Stimulated activated CD8-positive, alpha-beta memory T cell treated with anti-CD3 and anti-CD28 coated beads, Interleukin-15, amount 100 ng/mL, for 48 hours (primary cell): ENCODE results near the gene HSPA1L.

Source experiments
- DNase-seq, 2 donors: peaks; one replicate each; pipeline ENCODE4 v3.0.0-alpha.2; 2020; ENCODE audit warnings: low read depth in 2 of 2

Gene HSPA1L

DNA sequence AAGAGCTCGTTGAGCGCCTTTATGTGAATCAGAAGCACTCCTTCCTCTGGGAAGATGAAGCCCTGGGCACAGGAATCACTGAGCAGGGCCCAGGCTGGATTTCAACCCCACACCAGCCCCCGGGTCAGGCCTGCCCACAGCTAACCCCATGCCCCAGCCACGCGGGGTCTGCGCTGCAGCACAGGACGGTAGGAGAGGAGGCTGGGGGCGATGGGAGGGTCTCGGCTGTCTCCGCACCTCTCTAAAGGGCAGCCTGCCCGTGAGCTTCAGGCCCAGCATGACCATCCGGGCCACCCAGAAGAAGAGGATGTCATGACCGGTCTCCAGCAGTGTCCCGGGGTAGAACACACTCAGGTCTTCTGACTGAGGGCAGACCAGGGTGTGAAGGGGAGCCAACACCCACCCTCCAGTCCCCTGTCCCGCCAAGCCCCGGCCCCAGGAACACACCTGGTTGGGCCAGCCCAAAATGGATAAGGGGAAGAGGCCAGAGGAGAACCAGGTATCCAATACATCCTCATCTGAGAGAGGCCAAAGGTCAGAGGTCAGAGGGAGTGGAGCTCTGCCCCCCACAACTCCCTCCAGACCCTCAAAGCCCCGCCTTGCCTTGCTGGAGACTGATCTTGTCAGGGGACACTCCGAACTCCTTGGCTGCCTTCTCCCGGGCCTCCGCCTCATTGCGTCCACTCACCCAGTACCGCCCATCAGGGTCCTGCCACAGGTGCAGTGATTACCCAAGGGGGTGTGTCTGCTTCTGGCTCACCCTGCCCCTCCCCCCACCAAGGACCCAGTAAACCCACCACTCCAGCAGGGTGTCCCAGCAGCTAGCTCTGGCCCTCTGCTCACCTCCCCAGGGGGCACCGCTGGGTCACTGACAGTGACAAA, 33.6 kb downstream of the HSPA1L start:
- no peak for DNase-seq

DNA sequence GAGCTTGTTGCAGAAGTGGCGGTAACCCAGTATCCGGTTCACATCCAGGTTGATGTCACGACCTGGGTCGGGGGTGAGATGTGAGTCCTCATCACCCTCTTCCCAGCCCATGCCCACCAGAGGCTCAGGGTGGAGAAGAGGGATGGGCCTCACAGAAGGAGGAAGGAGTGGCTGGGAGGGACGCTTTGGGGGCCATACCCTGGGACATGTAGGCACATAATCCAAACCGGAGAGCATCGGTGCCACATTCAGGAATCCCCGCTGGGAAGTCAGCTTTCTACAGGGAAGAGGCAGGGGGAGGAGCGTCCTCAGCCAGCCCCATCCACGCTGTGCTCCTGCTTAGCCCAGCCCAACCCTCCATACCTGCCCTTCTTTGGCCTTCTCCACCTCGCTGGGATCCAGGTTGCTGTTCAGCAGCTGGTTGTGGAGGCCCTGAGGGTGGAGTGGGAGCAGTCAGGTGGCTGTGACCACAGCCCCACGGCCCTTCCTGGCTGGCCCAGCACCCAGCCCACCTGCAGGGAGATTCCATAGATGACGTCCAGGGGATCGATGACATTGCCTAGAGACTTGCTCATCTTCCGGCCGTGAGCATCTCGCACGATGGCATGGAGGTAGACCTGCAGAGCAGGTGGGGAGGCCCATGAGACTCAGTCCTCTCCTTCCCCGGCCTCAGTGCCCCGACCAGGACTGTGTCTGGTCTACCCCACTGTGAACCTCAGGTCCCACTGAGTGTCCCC, 34.4 kb downstream of the HSPA1L start:
- no peak for DNase-seq

DNA sequence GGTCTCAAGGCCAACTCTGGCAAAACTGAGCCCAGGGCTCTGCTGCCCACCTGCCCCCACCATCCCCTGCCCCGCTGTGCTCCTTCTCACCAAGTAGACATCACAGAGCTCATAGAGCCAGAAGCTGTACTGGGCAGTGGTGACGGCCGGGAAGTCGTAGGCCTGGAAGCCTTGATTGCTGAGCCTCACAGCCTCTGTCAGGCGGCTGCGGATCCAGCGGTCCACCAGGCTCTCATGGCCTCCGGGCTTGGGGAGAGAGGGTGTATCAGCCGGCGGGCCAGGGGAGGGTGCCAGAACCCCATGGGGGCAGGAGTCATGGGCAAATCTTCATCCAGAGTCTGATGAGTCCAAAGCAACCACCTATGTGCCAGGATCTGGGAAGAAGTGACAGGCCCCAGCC, 35.2 kb downstream of the HSPA1L start:
- no peak for DNase-seq

DNA sequence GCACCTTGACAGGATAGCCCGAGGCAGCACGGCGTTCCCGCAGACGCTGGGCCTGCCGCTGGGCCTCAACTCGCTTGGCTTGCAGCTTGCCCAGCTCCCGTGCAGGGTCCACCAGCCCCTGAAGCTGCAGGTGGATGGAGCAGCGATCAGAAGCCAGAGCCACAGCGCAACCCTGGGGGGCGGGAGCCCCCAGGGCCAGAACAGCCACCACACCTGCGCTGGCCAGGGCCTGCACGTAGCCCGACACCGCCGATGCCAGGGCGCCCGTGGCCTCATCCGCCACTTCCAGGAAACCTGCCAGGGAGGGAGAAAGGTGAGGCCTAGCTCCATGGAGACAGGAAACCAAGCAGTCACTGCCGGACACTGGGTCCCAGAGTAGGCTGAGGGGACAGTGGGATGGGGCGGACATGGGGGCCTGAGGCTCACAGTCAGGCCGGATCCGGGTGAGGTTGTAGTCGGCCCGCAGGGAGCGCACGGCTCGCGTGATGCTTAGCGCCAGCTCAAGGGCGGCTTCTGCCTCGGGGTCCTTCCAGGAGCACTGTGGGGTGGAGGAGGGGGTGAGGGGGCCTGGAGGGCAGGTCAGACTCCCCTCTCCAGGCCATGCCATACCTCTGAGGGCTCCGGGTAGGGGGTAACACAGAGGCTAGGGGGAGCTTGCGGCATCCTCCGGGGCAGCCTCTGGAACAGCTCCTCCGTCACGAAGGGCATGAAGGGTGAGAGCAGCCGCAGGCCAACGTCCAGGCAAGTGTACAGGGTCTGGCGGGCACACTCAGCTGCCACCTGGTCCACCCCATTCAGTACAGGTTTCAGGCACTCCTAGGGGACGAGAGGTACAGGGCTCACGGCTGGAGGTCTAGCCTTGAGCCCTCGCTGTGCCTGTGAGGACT, 35.8 kb downstream of the HSPA1L start:
- DNase-seq = no peak

DNA sequence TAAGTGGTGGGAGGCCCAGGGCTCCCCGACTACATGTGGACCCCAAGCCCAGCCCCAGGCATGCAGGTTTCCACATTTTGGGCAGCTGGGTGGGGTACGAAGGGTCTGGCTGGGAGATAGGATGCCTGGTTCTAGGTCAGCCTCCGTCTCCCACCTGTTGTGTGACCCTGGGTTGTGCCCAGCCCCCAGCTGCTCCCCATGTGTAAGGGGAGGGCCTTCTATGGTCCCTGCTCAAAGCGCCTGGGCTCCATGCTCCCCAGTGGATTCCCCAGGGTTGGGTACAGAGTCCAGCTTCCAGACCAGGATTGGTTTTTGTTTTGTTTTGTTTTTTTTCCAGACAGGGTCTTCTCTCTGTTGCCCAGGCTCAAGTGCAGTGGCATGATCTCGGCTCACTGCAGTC, 36.9 kb downstream of the HSPA1L start:
- DNase-seq = no peak

DNA sequence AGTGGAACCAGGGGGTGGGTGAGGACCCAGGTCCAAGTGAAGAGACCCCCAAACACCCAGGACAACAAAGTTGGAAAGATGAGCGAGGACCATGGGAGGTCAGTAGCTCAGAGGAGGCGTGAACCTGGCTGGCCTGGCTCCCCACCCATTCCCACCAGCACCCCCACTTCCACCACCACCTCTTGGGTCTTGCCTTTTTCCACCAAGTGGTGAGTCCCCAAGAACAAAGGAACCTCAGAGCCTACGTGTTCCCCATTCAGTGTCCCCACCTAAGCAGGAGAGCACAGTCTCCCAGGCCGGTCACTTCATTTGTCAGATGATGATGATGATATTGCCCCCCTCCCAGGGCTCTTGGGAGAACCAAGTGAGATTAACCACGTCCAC, 37.4 kb downstream of the HSPA1L start:
- DNase-seq = no peak

DNA sequence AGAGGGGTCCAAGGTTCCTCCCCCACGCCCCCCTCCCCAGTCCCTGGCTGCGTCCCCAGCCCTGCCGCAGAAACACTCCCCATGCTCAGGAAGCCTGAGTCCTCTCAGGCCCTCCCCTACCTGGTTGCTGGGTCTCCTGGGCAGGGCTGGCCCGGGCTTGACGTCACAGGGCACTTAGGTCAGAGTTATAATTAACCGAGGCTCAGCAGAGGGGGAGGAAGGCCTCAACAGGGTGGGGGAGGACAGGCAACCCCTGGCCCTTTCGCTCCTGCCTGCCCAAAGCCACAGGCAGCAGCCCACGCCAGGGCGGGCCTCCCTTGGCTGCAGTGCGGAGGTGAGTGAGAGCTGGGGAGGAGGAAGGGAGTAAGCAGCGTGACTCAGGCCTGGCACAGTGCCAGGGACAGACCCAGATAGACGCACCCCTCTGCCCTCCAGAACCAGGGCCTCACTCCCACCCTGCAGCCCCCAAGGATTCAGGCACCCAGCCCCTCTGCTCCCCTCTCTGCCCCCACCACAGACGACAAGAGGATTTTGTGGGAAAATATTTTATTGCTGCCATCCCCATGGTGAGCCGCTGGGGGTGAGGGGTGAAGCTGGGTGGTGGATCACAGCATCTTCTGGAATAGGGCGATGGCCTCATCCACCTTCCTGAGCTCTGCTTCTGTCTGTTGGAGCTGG, 38.0 kb downstream of the HSPA1L start, which contains the start of gene VWA7:
Gene VWA7, minus strand, starts transcription at position 340 of the 678 bp plus-strand sequence. CDS start 549 bp downstream, outside the sequence.
- peak; percentile 77 to 84 for DNase-seq

DNA sequence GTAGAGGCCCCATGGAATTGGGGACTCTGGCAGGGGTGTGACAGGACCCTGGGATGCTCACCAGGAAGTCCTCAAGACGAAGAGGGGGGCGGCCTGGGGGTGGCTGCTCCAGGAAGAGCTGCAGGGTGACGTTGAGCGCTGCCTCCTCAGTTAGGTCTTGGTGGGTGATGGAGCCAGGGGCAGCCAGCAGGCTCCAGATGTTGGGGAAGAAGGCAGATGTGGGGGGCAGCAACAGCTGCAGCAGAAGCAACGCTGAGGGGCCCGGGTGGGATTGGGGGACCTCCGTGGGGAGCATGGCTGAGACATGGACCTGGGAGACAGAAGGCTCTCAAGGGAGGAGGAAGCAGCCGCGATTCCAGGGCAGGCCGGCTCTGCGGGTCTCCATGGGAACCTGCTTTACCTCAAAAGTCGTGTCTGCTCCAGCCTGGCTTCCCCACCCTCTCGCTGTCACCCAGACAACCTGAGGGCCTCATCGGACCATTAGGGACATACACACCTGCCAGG, 38.5 kb downstream of the HSPA1L start:
- DNase-seq = no peak

DNA sequence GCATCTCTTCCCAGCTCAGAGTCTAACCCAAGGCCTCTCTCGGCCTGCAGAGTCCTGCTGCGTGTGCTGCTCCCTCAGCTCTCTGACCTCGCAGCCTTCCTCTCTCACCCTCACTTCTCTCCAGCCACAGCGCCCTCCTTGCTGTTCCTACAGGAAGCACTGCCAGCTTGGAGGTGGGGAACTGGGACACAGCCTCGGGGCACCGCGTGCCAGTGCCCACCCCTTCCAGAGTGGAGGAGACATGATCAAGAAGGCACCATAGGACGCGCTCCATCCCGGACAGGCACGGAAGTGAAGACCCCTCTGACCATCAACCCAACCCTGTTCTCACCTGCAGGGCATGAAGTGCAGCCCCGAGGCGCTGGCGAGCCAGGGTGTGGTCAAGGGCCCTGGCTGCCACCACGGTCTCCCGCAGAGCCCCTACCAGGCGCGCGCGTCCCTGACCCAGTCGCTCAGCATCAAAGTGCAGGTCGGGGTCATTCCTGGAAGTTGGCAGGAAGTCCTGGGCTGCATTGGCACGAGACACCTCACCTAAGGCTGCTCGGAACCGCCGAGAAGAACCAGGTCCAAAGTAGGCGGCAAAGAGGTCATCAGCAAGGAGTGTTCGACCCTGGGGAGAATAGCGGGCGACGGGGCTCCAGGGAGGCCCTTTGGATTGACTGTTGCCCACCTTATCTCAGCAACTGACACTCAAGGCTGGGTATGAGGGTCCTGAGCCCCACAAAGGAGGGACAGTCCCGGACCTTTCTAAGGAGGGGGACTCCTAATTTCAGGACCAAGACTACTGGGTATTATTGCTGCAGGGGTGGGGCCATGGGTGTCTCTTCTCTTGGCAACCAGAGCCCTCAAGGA, 39.2 kb downstream of the HSPA1L start:
- DNase-seq = no peak

DNA sequence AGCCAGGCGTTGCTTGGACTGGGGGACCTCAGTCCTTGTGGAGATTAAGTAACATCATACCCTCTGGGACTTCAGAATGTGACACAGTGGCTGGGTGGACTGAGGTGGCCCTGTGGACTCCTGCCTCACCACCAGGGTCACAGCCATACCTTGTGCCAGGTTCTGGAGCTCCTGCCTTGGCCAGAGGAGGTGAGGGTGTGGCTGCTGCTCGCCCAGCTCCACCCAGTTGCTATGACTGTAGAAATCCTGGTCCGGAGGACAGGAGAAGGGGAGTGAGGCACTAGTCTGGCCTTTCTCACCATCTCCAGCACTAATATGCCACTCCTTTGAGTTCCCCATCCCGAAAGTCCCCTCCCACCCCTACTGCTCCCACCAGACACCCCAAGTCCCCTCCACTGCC, 39.9 kb downstream of the HSPA1L start:
- DNase-seq = no peak

DNA sequence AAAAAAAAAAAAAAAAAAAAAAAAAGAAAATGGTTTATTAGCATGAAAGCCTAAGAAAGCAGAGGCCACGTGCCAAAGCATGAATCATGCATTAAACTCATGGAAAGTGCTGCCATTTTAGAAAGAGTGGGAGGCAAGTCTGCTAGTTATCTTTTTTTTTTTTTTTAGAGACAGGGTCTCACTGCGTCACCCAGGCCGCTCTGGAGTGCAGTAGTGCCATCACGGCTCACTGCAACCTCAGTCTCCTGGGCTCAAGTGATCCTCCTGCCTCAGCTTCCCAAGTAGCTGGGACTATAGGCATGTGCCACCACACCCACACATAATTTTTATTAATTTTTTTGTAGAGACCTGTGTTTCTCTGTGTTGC, 43.1 kb downstream of the HSPA1L start:
- no peak for DNase-seq

DNA sequence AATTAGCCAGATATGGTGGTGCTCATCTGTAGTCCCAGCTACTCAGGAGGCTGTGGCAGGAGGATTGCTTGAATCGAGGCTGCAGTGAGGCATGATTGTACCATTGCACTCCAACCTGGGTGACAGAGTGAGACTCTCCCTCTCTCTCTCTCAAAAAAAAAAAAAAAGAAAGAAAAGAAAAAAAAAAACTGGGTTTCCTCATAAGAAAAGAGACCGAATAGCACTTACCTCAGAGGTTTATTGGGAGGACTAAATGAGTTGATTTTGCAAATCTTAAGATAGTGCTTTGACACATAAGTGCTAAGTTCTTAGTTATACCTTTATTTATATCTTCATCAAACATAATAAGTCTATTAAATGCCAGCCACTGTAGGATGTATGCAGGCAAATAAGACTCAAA, 44.2 kb downstream of the HSPA1L start:
- DNase-seq = no peak

DNA sequence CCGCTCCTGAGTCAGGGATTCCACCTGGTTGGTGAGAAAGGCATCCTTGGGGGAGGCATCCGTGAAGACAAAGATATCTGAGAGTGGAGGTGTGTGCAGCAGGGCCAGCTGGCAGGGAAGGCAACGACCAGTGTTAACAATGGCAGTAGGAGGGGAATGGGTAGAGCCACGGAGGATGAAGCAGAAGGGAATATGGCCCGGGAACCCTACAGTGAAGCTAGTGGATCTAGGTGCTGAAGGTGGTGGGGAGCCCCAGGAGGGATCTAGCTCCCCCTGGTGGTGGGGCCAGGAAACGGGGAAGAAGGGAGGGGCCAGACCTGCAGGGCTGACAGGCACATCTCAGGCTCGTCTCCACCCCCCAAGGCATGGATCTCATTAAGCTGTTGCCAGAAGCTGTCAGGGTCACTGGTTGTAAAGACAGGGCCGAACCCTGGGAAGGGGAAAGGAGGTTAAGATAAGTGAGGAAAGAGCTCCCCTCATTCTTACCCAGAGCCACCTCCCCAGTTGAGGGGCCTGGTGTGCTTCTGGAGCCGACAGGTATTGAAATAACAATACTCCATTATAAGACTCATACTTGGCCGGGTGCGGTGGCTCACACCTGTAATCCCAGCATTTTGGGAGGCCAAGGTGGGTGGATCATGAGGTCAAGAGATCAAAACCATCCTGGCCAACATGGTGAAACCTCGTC, 45.3 kb downstream of the HSPA1L start:
- DNase-seq = peak; percentile 65 to 74

DNA sequence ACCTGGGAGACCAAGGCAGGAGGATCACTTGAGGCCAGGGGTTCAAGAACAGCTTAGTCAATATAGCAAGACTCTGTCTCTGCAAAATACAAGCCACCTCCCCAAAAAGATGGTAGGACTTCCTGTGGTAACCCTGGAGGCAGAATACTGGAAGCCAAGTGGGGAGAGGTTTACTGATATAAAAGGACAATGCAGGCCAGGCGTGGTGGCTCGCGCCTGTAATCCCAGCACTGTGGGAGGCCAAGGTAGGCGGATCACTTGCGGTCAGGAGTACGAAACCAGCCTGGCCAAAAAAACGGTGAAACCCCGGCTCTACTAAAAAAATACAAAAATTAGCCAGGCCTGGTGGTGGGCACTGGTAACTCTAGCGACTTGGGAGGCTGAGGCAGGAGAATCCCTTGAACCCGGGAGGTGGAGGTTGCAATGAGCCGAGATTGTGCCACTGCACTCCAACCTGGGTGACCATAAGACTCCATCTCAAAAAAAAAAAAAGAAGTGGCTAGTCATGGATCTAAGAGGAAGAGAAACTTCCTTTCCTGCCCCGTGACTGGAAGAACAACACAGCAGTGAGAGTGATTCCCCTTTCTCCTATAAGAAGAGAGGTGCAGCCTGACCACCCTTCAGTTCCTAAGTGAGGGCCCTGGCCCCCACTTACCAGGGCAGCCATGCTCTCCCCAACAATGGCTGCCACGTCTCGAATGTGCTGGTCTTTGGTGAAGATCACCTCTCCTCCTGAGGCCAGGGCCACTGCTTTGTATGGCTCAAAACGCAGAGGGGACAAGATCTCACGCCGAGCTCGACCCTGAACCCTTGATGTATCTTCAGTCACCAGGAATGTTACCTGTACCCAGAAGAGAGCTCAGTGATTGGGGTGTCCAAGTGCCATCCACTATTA, 46.5 kb downstream of the HSPA1L start:
- no peak for DNase-seq

DNA sequence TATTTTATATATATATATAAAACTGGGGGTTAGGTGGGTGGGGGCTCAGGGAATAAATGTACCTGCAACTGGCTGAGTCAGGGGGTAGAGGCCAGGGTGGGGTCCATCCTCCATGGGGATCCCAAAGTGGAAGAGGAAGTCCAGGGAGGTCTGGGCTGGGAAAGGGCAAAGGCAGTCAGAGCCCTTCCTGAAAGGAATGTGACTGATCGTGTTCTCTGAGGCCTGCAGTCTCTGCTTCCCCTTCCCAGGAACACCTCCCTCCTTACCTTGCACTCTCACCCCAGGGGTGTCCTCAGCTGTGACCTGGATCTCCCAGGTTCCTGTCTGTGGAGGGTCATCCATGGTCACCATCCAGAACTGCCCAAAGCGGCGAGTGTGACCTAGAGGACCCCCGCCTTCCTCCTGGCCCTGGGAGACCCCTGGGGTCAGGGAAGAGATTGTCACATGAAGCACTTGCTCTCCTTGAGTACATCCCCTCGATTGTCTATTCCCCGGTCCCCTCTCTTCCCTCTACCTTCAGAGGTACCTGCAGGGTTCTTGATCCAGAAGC, 47.9 kb downstream of the HSPA1L start:
- no peak for DNase-seq

DNA sequence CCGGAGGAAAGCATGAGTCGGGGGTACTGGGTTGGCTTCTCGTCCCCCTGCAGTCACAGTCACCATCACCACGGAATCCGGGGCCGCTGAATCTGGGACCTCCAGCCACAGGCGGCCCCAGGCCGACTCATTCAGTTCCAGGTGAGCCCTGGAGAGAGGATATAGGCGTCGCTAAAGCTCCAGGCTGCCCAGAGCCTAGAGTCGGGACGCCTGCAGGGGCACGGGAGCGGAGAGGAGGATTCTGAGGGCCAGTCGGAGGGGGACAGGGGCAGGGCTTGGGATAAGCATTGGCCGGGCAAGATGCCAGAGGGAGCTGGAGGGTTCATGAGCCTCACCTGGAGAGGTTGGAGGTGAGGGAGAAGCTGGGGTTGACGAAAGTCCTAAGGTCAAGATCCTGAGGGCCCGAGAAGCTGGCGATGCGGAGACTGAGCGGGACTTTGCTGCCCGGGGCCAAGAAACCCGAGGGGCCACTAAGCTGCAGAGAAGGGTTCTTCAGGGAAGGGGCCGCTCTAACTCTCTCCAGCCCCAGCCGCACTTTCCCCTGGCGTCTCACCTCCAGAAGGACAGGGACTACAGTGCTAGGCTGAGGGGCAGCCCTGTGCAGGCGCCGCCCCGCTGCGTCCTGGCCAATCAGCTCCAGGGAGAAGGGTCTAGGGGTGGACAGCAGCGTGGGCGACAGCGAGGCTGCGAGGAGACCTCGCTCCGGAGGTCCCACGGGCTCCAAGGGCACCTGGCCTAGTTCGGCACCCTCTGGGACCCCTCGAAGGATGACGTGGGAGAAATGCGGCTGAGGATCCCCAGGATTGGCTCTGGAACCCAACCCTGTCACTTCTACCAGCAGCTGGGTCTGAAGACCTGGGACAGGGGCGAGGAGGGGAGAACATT, 48.9 kb downstream of the HSPA1L start:
- DNase-seq = no peak

DNA sequence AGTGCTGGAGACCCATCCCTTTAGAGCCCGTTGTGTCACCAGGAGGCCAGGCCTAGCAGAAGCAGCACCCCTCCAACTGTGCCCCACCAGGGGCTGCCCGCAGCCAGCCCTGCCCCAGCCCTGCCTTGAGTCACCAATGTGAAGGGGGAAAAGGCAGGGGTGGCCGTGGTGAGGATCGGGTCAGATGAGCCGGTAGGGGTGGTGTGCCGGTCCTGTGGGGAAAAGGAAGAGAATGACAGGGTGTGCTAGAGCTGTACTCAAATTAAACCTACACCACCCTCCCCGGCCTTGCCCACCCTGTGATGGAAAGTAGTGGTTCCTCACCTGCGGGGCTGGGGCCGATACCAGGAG, 49.5 kb downstream of the HSPA1L start:
- no peak for DNase-seq

DNA sequence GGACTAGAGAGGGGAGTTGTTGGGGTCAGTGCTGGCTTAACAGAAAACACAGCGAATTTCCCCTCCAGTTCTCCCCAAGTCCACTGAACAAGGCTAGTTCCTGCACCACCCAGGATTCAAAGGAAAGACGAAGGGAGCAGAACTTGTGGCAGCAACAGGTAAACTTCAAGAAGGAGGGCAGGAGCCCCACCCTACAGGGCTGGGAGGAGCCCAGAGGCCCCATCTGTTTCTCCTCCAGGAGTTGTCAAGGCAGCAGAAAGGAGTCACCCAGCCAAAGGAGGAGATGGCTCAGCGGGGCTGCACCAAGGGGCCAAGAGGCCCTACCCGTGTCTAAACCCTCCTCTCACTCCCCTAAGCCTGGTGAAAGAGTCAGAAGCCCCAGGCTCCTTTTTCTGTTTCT, 50.9 kb downstream of the HSPA1L start:
- no peak for DNase-seq
